ENCODE measurements around the gene C3orf62. TPM values are rescaled to one million over a fixed set of nuclear protein-coding genes. Genes with fewer than 3 reads are reported as not detected.

The C3orf62 gene
- total RNA-seq, 2 experiments from 2014 or later: 7.0 to 7.5 TPM

GRCh38 chr3:49278548-49278947 is 1.5 kb upstream of the C3orf62 start:
- no peaks in the 10 kb centered on the region for H3K9me3 ChIP-seq (ENCODE audit: control insufficient read depth in 1 of 2, insufficient read depth in 1 of 2, low read length in 2 of 2)
- POLR2A ChIA-PET: interaction anchor here (1.0 to 1.1 kb wide), 2 partner anchors 67 to 184 kb away, joined by 3 to 4 read pairs; partner anchors contain the start of gene QRICH1
- DNase-seq (no peak), ATAC-seq (ENCODE audit: poor library complexity) (no peak)
- intact Hi-C loops (cut with DNase I, micrococcal nuclease): loop anchor here in 1 of 2 experiments (5.0 to 10.0 kb wide), 2 partner anchors 106 to 294 kb away; partner anchors contain the start of gene KLHDC8B
- Mint-ChIP-seq H3K9me3 (no peaks in the 10 kb centered on the region), H3K36me3 (ENCODE audit: low read depth) (peaks cover 43% of the 10 kb centered on the region), H3K27ac (peak overlapping the region; percentile 85), H3K4me3 (peak overlapping the region; percentile 90), H3K4me1 (ENCODE audit: low read depth) (peaks cover 27% of the 10 kb centered on the region), H3K27me3 (no peaks in the 10 kb centered on the region)
- H3K4me3 ChIP-seq (ENCODE audit: low read length): no peak overlapping the region
- TF ChIP-seq, protein P1, sequence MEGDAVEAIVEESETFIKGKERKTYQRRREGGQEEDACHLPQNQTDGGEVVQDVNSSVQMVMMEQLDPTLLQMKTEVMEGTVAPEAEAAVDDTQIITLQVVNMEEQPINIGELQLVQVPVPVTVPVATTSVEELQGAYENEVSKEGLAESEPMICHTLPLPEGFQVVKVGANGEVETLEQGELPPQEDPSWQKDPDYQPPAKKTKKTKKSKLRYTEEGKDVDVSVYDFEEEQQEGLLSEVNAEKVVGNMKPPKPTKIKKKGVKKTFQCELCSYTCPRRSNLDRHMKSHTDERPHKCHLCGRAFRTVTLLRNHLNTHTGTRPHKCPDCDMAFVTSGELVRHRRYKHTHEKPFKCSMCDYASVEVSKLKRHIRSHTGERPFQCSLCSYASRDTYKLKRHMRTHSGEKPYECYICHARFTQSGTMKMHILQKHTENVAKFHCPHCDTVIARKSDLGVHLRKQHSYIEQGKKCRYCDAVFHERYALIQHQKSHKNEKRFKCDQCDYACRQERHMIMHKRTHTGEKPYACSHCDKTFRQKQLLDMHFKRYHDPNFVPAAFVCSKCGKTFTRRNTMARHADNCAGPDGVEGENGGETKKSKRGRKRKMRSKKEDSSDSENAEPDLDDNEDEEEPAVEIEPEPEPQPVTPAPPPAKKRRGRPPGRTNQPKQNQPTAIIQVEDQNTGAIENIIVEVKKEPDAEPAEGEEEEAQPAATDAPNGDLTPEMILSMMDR (IDR thresholded peaks at IDR 0.05): no peak
- H3K27ac ChIP-seq (ENCODE audit: low read depth in 1 of 2, low read length in 2 of 2): peak overlapping the region; percentile 8 to 85
- H3K4me1 ChIP-seq (ENCODE audit: insufficient read depth, low read length): peaks cover 21% of the 10 kb centered on the region
- H3K36me3 ChIP-seq (ENCODE audit: insufficient read depth, low read length): peaks cover 33% of the 10 kb centered on the region
- no peaks in the 10 kb centered on the region for H3K27me3 ChIP-seq (ENCODE audit: control insufficient read depth in 1 of 2, insufficient read depth in 2 of 2, low read length in 2 of 2)
- CTCF ChIA-PET: interaction anchor here (1.9 kb wide), 1 partner anchor 171 kb away, joined by 5 read pairs; no protein-coding TSS in a partner anchor

DNA sequence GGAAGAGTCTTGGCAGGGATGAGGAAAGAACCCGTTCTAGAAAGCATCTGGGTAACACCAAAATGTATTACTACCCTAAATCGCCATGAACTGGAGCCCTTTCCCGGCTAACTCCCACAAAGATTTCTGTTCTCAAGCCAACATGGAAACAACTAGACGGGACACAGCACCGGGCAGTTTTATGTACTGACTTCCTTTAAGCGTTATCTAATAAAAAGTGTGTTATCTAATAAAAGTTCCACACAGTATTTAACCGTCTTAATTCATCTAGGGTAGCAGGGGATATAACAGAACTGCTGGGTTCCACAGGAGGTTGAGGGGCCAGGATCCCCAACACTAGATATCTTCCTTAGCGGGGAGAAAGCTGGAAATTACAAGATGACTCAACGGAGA is 347 bp upstream of the C3orf62 start:
- POLR2A ChIA-PET: interaction anchor here (0.6 kb wide), 1 partner anchor 546 kb away, joined by 3 read pairs; no protein-coding TSS in a partner anchor
- Mint-ChIP-seq H3K36me3 (ENCODE audit: low read depth) (peaks cover 33% of the 10 kb centered on the region), H3K27me3 (no peaks in the 10 kb centered on the region), H3K4me3 (peak overlapping the region; percentile 90), H3K9me3 (no peaks in the 10 kb centered on the region), H3K27ac (peak overlapping the region; percentile 85), H3K4me1 (ENCODE audit: low read depth) (peaks cover 27% of the 10 kb centered on the region)
- Histone ChIP-seq H3K27me3 (ENCODE audit: control insufficient read depth in 1 of 2, insufficient read depth in 2 of 2, low read length in 2 of 2) (no peaks in the 10 kb centered on the region), H3K4me3 (ENCODE audit: low read length) (peak overlapping the region; percentile 54), H3K9me3 (ENCODE audit: control insufficient read depth in 1 of 2, insufficient read depth in 1 of 2, low read length in 2 of 2) (no peaks in the 10 kb centered on the region), H3K36me3 (ENCODE audit: insufficient read depth, low read length) (peaks cover 27% of the 10 kb centered on the region), H3K4me1 (ENCODE audit: insufficient read depth, low read length) (peaks cover 21% of the 10 kb centered on the region), H3K27ac (ENCODE audit: low read depth in 1 of 2, low read length in 2 of 2) (peak overlapping the region; percentile 66 to 85)
- intact Hi-C loops (cut with DNase I, micrococcal nuclease): loop anchor here in 1 of 2 experiments (5.0 to 10.0 kb wide), 2 partner anchors 105 to 293 kb away; partner anchors contain the start of gene KLHDC8B
- no peak for ATAC-seq (ENCODE audit: poor library complexity)
- CTCF ChIA-PET: no interaction called here
- no peak for DNase-seq
- TF ChIP-seq, protein P1 (IDR thresholded peaks at IDR 0.05): no peak

DNA sequence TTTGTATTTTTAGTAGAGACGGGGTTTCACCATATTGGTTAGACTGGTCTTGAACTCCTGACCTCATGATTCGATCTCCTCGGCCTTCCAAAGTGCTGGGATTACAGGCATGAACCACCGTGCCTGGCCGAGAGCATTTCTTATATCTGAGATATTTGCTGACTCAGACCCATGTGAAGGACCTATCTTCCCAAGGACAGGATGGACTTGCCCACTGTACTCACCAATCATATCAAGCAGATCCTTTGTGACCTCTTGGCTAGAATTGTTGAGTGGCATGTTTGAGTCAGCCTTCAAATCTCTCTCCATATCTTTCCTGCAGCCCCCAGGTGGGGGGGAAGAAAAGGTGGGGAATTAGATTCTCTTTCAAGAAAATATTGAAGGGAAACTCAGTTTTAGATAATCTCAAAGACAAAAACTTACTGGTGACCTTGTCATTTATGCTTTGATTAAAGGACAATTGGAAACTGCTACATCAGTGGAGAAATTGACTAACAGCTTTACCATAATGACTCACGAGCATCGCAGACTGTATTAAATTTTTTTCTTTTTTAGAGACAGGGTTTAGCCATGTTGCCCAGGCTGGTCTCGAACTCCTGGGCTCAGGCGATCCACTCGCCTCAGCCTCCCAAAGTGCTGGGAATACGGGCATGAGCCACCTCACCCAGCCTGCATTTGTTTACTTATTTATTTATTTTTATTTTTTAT is 3.1 kb downstream of the C3orf62 start:
- H3K4me1 Mint-ChIP-seq (ENCODE audit: low read depth): peaks cover 27% of the 10 kb centered on the region
- peaks cover 22% of the 10 kb centered on the region for H3K36me3 Mint-ChIP-seq (ENCODE audit: low read depth)
- no peak overlapping the region for H3K27ac Mint-ChIP-seq
- H3K4me3 Mint-ChIP-seq: no peak overlapping the region
- no peak for DNase-seq
- intact Hi-C loops (cut with DNase I, micrococcal nuclease): loop anchor here in 1 of 2 experiments (10.0 kb wide), 1 partner anchor 289 kb away; no protein-coding TSS in a partner anchor
- no peaks in the 10 kb centered on the region for H3K27me3 Mint-ChIP-seq
- no peak for ATAC-seq (ENCODE audit: poor library complexity)
- POLR2A ChIA-PET: no interaction called here
- Histone ChIP-seq H3K4me3 (ENCODE audit: low read length) (no peak overlapping the region), H3K9me3 (ENCODE audit: control insufficient read depth in 1 of 2, insufficient read depth in 1 of 2, low read length in 2 of 2) (no peaks in the 10 kb centered on the region), H3K4me1 (ENCODE audit: insufficient read depth, low read length) (peaks cover 21% of the 10 kb centered on the region), H3K36me3 (ENCODE audit: insufficient read depth, low read length) (peaks cover 26% of the 10 kb centered on the region), H3K27me3 (ENCODE audit: control insufficient read depth in 1 of 2, insufficient read depth in 2 of 2, low read length in 2 of 2) (no peaks in the 10 kb centered on the region), H3K27ac (ENCODE audit: low read depth in 1 of 2, low read length in 2 of 2) (no peak overlapping the region)
- no peaks in the 10 kb centered on the region for H3K9me3 Mint-ChIP-seq
- TF ChIP-seq, protein P1 (IDR thresholded peaks at IDR 0.05): no peak
- CTCF ChIA-PET: no interaction called here
